ENCODE measurements around the gene FAM151B. TPM values are rescaled to one million over a fixed set of nuclear protein-coding genes. Genes with fewer than 3 reads are reported as not detected.

FAM151B gene
- total and polyA plus RNA-seq, 9 of the 15 experiments (the other 6 are each of a cell fraction or from before 2014, with no cell fraction given), result 0.10 to 0.46 (median 0.22) TPM; not detected in 2

GRCh38 chr5:80588858-80589540 is 101.1 kb downstream of the FAM151B start (continued):
- TF ChIP-seq CTCFL (IDR thresholded peaks at IDR 0.05; ENCODE audit: borderline replicate concordance, insufficient read depth, low read depth, low read length, poor library complexity, severe bottlenecking) (no peak), THRB (CRISPR knock-in tag; conservative IDR thresholded peaks at IDR 0.05) (no peak), ZNF384 (IDR thresholded peaks at IDR 0.05; ENCODE audit: low read depth, low read length) (no peak), SMARCA5 (IDR thresholded peaks at IDR 0.05) (no peak), GMEB1 (CRISPR knock-in tag; IDR thresholded peaks at IDR 0.05) (no peak), RFX1 (IDR thresholded peaks at IDR 0.05) (no peak), NFE2L1 (tag; IDR thresholded peaks at IDR 0.05; ENCODE audit: borderline replicate concordance, low read depth) (no peak)
